HG03354 (cell line): ENCODE measurements around the gene PPP2R3A.
"Not testable (repeated sequence)": the region's sequence is repeated elsewhere in the genome, so short reads cannot be mapped to it uniquely, and the experiment has no call there.

ENCODE experiments used
- ATAC-seq: cut with Tn5 transposase; IDR thresholded peaks from one replicate; pipeline ENCODE4 v1.9.1; 2021; ENCODE audit warnings: mild to moderate bottlenecking; ENCODE audit not compliant: unreplicated experiment, poor library complexity, severe bottlenecking

The PPP2R3A gene

GRCh38 chr3:136141291-136141785 lies 175.8 kb downstream of the PPP2R3A start:
- ATAC-seq = no peak

- no peak for ATAC-seq
Observed at GRCh38 chr3:136141891-136142290, 176.4 kb downstream of the PPP2R3A start.

GRCh38 chr3:136142592-136142991 lies 177.1 kb downstream of the PPP2R3A start:
- no peak for ATAC-seq

- ATAC-seq = not testable (repeated sequence)
Observed at GRCh38 chr3:136144397-136144796, 178.9 kb downstream of the PPP2R3A start.

- ATAC-seq = no peak
Observed at GRCh38 chr3:136146981-136147729, 181.6 kb downstream of the PPP2R3A start.

GRCh38 chr3:136149667-136150066 lies 184.1 kb downstream of the PPP2R3A start:
- no peak for ATAC-seq

GRCh38 chr3:136151219-136151618 lies 185.7 kb downstream of the PPP2R3A start:
- ATAC-seq = no peak

GRCh38 chr3:136152176-136152843 lies 186.8 kb downstream of the PPP2R3A start:
- no peak for ATAC-seq

- ATAC-seq = no peak
Observed at GRCh38 chr3:136152963-136153362, 187.4 kb downstream of the PPP2R3A start.

- no peak for ATAC-seq
Observed at GRCh38 chr3:136161516-136161915, 196.0 kb downstream of the PPP2R3A start.

GRCh38 chr3:136162322-136162721 lies 196.8 kb downstream of the PPP2R3A start:
- ATAC-seq = no peak

GRCh38 chr3:136163607-136164006 lies 198.1 kb downstream of the PPP2R3A start:
- ATAC-seq = not testable (repeated sequence)

GRCh38 chr3:136166507-136166906 lies 201.0 kb downstream of the PPP2R3A start:
- ATAC-seq = no peak

GRCh38 chr3:136168236-136168635 lies 202.7 kb downstream of the PPP2R3A start:
- ATAC-seq = not testable (repeated sequence)

- ATAC-seq = no peak
Observed at GRCh38 chr3:136171097-136171542, 205.6 kb downstream of the PPP2R3A start.

- no peak for ATAC-seq
Observed at GRCh38 chr3:136173939-136174490, 208.5 kb downstream of the PPP2R3A start.

GRCh38 chr3:136177876-136178275 lies 212.3 kb downstream of the PPP2R3A start:
- ATAC-seq = no peak

- ATAC-seq = no peak
Observed at GRCh38 chr3:136181741-136182140, 216.2 kb downstream of the PPP2R3A start.

GRCh38 chr3:136184703-136185102 lies 219.2 kb downstream of the PPP2R3A start:
- no peak for ATAC-seq

GRCh38 chr3:136186344-136186743 lies 220.8 kb downstream of the PPP2R3A start:
- ATAC-seq = peak; percentile 49

- ATAC-seq = no peak
Observed at GRCh38 chr3:136186846-136187245, 221.3 kb downstream of the PPP2R3A start.
